B cell (primary cell): Measurements from ENCODE around the gene MPZL2. TPM values are rescaled to one million over a fixed set of nuclear protein-coding genes. Genes with fewer than 3 reads are reported as not detected.

Experiments
- ATAC-seq: fragments of 200-7000 bp; cut with Tn5 transposase; one replicate; pipeline ENCODE4 v1.10.0; 2021; ENCODE audit warnings: low read depth, mild to moderate bottlenecking, moderate number of reproducible peaks, moderate library complexity
- CTCF ChIA-PET: fragments of 350-600 bp; sonication (Branson Sonifier 250); formaldehyde crosslinking; loops from one replicate; lab custom pipeline; 2021; ENCODE audit warnings: antibody characterized with exemption, inconsistent platforms; lab: Charles Lee
- POLR2A ChIA-PET: fragments of 350-600 bp; sonication (Branson Sonifier 250); formaldehyde crosslinking; loops from one replicate; lab custom pipeline; 2021; ENCODE audit warnings: antibody characterized with exemption; lab: Charles Lee
- DNase-seq: peaks from one replicate; pipeline ENCODE4 v3.0.0; 2013
- H2AFZ ChIP-seq: 2 replicates; pipeline ENCODE4 v1.6.1; 2012; ENCODE audit warnings: mild to moderate bottlenecking, low read depth, low read length; ENCODE audit not compliant: insufficient read depth, poor library complexity, severe bottlenecking
- H3K27ac ChIP-seq, 2 donors: 1 replicate in 1 of 2; 2 replicates in 1 of 2; pipeline ENCODE4 v1.5.1; 2012 to 2013; ENCODE audit warnings: low read length in 2 of 2, mild to moderate bottlenecking in 2 of 2, moderate library complexity in 1 of 2
- H3K27me3 ChIP-seq, 4 experiments: fragments of 200-600 bp in 1 of 4; sonication (generic) in 1 of 4; replicated peaks in 1 of 4; 1 replicate in 2 of 4; 2 replicates in 2 of 4; pipeline versions ENCODE4 v1.6.1 to v1.7.0; 2013 to 2016; ENCODE audit warnings: low read length in 3 of 4, mild to moderate bottlenecking in 2 of 4, mixed read lengths in 1 of 4, moderate library complexity in 1 of 4; ENCODE audit not compliant: insufficient read depth in 4 of 4, control insufficient read depth in 3 of 4; ENCODE audit errors: control extremely low read depth in 1 of 4
- H3K36me3 ChIP-seq, 2 experiments: replicated peaks in 1 of 2; 1 replicate in 1 of 2; 2 replicates in 1 of 2; pipeline versions ENCODE4 v1.6.1 to v1.7.1; 2013; ENCODE audit warnings: low read length in 1 of 2; ENCODE audit not compliant: insufficient read depth in 2 of 2, control insufficient read depth in 1 of 2; ENCODE audit errors: control extremely low read depth in 1 of 2, extremely low read depth in 1 of 2
- H3K4me1 ChIP-seq, 2 donors: fragments of 200-600 bp in 1 of 2; sonication (generic) in 1 of 2; 1 replicate in 1 of 2; 2 replicates in 1 of 2; pipeline versions ENCODE4 v1.5.1 to v1.6.1; 2013 to 2017; ENCODE audit warnings: low read length in 2 of 2; ENCODE audit not compliant: control insufficient read depth in 2 of 2, insufficient read depth in 2 of 2
- H3K4me2 ChIP-seq: replicated peaks from 2 replicates; pipeline ENCODE3; 2012; ENCODE audit warnings: mild to moderate bottlenecking, low read depth, low read length; ENCODE audit not compliant: poor library complexity, severe bottlenecking
- H3K4me3 ChIP-seq, 5 experiments: fragments of 200-600 bp in 1 of 5; sonication (generic) in 1 of 5; 1 replicate in 3 of 5; 2 replicates in 2 of 5; pipeline versions ENCODE4 v1.5.1 to v1.7.0; 2011 to 2016; ENCODE audit warnings: low read length in 4 of 5, mild to moderate bottlenecking in 4 of 5, low read depth in 2 of 5, control low read depth in 1 of 5, moderate library complexity in 1 of 5; ENCODE audit not compliant: insufficient read depth in 1 of 5; ENCODE audit errors: control extremely low read depth in 1 of 5, extremely low read depth in 1 of 5
- H3K79me2 ChIP-seq: fragments of 200-600 bp; sonication (generic); one replicate; pipeline ENCODE4 v1.6.0; 2016; ENCODE audit warnings: low read length; ENCODE audit not compliant: control insufficient read depth, insufficient read depth
- H3K9ac ChIP-seq: fragments of 200-600 bp; sonication (generic); 2 replicates; pipeline ENCODE4 v1.6.1; 2017; ENCODE audit warnings: mild to moderate bottlenecking, low read length, moderate library complexity
- H3K9me3 ChIP-seq, 3 donors: one replicate each; pipeline versions ENCODE4 v1.6.1 to v1.7.1; 2013; ENCODE audit warnings: low read length in 2 of 3; ENCODE audit not compliant: control insufficient read depth in 2 of 3, insufficient read depth in 1 of 3; ENCODE audit errors: control extremely low read depth in 1 of 3
- H4K20me1 ChIP-seq: 2 replicates; pipeline ENCODE4 v1.6.0; 2012; ENCODE audit warnings: mild to moderate bottlenecking, low read length; ENCODE audit not compliant: insufficient read depth, control insufficient read depth, poor library complexity, severe bottlenecking
- H3K27ac Mint-ChIP-seq: one replicate; pipeline ENCODE4 v1.8.0; 2021; ENCODE audit warnings: mixed read lengths
- H3K27me3 Mint-ChIP-seq: one replicate; pipeline ENCODE4 v1.8.0; 2021; ENCODE audit warnings: mixed read lengths
- H3K4me1 Mint-ChIP-seq: one replicate; pipeline ENCODE4 v1.8.0; 2021; ENCODE audit warnings: mixed read lengths
- H3K4me3 Mint-ChIP-seq: one replicate; pipeline ENCODE4 v1.8.0; 2021; ENCODE audit warnings: mixed read lengths
- H3K9me3 Mint-ChIP-seq: one replicate; pipeline ENCODE4 v1.8.0; 2022; ENCODE audit warnings: mixed read lengths; ENCODE audit not compliant: insufficient read depth
- CTCF ChIP-seq: fragments of 200-600 bp; IDR thresholded peaks from one replicate; pipeline ENCODE4 v1.8.0; 2022; ENCODE audit warnings: antibody characterized with exemption, mild to moderate bottlenecking
- EZH2 ChIP-seq: IDR thresholded peaks from 2 replicates; pipeline ENCODE4 v1.6.1; 2012; ENCODE audit warnings: borderline replicate concordance, low read depth, mild to moderate bottlenecking, moderate library complexity, low read length; ENCODE audit not compliant: insufficient read depth, poor library complexity, severe bottlenecking
- WGBS: methylation state at CpG from one replicate; pipeline ENCODE4 v1.1.5; 2013; ENCODE audit warnings: missing lambda C conversion rate; ENCODE audit not compliant: insufficient coverage; 5-methylcytosine and 5-hydroxymethylcytosine counted together
- intact Hi-C: fragments of 100-400 bp; cut with micrococcal nuclease; formaldehyde crosslinking; loops from one replicate; pipeline ENCODE4 v1.10.0; 2022
- polyA plus RNA-seq: library from polyadenylated mRNA; depleted of rRNA; stranded (reverse); fragments of >200 nt; gene quantifications from 2 replicates; pipeline ENCODE4 v1.2.3, GENCODE V29; 2012
- total RNA-seq, 2 donors: library from RNA; stranded (reverse); fragments of 120-200 nt in 1 of 2; gene quantifications; 1 replicate in 1 of 2; 2 replicates in 1 of 2; pipeline versions ENCODE4 v1.2.3 to v1.2.4, GENCODE V29; 2013 to 2022

Gene MPZL2
- total and polyA plus RNA-seq, 2 donors (not counting 1 experiment from before 2014, with no cell fraction given), result 1.2 TPM; not detected in 1

- DNase-seq, result no peak
Observed at GRCh38 chr11:118231461-118231860, 32.6 kb downstream of the MPZL2 start.

GRCh38 chr11:118230088-118230487 is 34.0 kb downstream of the MPZL2 start:
- Histone ChIP-seq H3K9ac (no peak overlapping the region), H2AFZ (no peak overlapping the region), H3K36me3 (peaks cover 3 to 9% of the 10 kb centered on the region in 2 experiments), H3K27ac (no peak overlapping the region), H3K4me2 (no peak overlapping the region), H3K27me3 (no peaks in the 10 kb centered on the region), H4K20me1 (no peaks in the 10 kb centered on the region), H3K9me3 (no peaks in the 10 kb centered on the region), H3K4me1 (peaks cover 48 to 49% of the 10 kb centered on the region in 2 donors), H3K4me3 (no peak overlapping the region), H3K79me2 (no peaks in the 10 kb centered on the region)
- peaks cover 44% of the 10 kb centered on the region for H3K4me1 Mint-ChIP-seq
- no peaks in the 10 kb centered on the region for H3K9me3 Mint-ChIP-seq
- H3K27me3 Mint-ChIP-seq, result no peaks in the 10 kb centered on the region
- ChIA-PET POLR2A (interaction anchor here (0.6 kb wide), 1 partner anchor 266 kb away, joined by 6 read pairs; no protein-coding TSS in a partner anchor), CTCF (interaction anchor here (0.6 to 2.4 kb wide), 4 partner anchors 14 to 259 kb away, joined by 3 to 12 read pairs (median 4); no protein-coding TSS in a partner anchor)
- intact Hi-C loops, result no loop called here
- TF ChIP-seq EZH2 (no peak), CTCF (no peak)
- ATAC-seq (no peak), DNase-seq (no peak)
- H3K4me3 Mint-ChIP-seq, result no peak overlapping the region
- WGBS, result no CpG with 5 or more reads among the region's 3 CpGs
- no peak overlapping the region for H3K27ac Mint-ChIP-seq

More at GRCh38 chr11:118231461-118231860, 32.6 kb downstream of the MPZL2 start:
- Histone ChIP-seq H4K20me1 (no peaks in the 10 kb centered on the region), H3K4me3 (no peak overlapping the region), H3K4me2 (no peak overlapping the region), H3K27ac (no peak overlapping the region), H3K4me1 (peaks cover 34 to 36% of the 10 kb centered on the region in 2 donors), H2AFZ (no peak overlapping the region), H3K27me3 (no peaks in the 10 kb centered on the region), H3K36me3 (peaks cover 3 to 11% of the 10 kb centered on the region in 2 experiments), H3K79me2 (no peaks in the 10 kb centered on the region), H3K9me3 (no peaks in the 10 kb centered on the region), H3K9ac (no peak overlapping the region)
- H3K27me3 Mint-ChIP-seq, result no peaks in the 10 kb centered on the region
- no peak for TF ChIP-seq CTCF
- TF ChIP-seq EZH2, result no peak
- H3K9me3 Mint-ChIP-seq, result no peaks in the 10 kb centered on the region
- intact Hi-C loops, result no loop called here
- peaks cover 33% of the 10 kb centered on the region for H3K4me1 Mint-ChIP-seq
- H3K27ac Mint-ChIP-seq, result no peak overlapping the region
- CTCF ChIA-PET, result interaction anchor here (1.0 to 1.5 kb wide), 2 partner anchors 33 to 119 kb away, joined by 4 to 5 read pairs; no protein-coding TSS in a partner anchor
- POLR2A ChIA-PET, result no interaction called here
- no peak overlapping the region for H3K4me3 Mint-ChIP-seq
- ATAC-seq, result no peak
